HK-2 (cell line): Measurements from ENCODE around the gene FKBP6.
"Not testable (repeated sequence)": the region's sequence is repeated elsewhere in the genome, so short reads cannot be mapped to it uniquely, and the experiment has no call there.

ENCODE experiments used
- DNase-seq: peaks from one replicate; pipeline ENCODE4 v3.0.0-alpha.2; 2018; ENCODE audit not compliant: unreplicated experiment

Gene FKBP6

GRCh38 chr7:73395538-73396503, 67.9 kb downstream of the FKBP6 start:
- no peak for DNase-seq

- DNase-seq: no peak
Measured at GRCh38 chr7:73397521-73398281, 69.7 kb downstream of the FKBP6 start.

GRCh38 chr7:73399185-73400050, 71.5 kb downstream of the FKBP6 start:
- not testable (repeated sequence) for DNase-seq

GRCh38 chr7:73404860-73405259, 76.9 kb downstream of the FKBP6 start:
- not testable (repeated sequence) for DNase-seq
